T1000 (cell line): ENCODE results near the gene ISL1.

Experiments used
- DNase-seq: peaks from one replicate; lab custom pipeline; 2025; ENCODE audit warnings: mixed read lengths; lab: John Stamatoyannopoulos, UW

Gene ISL1

DNA sequence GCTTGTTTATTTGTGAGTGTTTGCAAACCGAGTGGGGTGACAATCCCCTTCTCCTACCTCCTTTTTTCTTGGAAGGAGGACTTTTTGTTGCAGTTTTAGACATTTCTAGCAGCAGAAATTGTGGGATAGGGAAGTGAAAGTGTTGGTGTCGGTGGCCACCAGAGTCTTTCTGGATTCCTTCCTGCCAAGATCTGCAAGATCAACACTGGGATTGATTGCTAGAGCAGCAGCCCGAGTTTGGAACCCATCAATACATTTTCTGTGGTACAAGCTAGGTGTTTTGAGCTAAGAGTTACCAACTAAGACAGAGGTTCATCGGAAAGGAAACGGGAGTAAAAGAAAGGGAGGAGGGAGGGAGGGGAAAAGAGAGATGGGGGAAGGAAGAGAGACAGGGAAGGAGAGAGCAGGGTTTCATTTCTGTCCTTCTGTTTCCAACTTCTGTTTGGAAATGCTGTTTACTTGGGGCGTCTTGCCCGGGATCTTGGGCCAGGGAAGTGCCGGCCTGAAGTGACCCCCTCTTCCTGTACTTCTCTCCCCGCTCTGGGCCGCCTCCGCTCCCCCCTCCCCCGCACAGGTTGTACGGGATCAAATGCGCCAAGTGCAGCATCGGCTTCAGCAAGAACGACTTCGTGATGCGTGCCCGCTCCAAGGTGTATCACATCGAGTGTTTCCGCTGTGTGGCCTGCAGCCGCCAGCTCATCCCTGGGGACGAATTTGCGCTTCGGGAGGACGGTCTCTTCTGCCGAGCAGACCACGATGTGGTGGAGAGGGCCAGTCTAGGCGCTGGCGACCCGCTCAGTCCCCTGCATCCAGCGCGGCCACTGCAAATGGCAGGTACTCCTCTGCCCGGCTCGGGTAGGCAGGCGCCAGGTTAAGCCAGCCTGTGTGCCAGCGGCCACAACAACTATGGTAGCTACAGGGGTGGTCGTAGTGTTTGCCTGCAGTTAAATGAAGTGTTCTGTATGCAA, 4.0 kb downstream of the ISL1 start:
- no peak for DNase-seq

DNA sequence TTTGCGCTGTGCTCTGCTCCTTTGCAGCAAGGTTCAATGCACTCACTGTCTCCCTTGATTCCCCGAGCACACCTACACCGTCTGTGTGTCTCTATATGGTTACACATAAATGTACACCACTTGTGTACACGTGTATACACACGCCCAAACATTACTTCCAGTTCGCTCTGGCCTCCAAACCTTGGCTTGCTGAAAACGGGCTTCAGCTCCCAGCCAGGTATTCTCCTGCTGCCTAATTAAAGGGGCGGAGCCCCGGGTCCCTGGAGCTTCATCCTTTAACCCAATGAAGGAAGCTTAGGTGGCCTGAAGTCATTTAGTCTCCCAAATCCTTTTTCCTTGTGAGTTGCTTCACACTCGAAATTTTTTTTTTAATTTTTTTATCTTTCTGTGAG, 4.6 kb downstream of the ISL1 start:
- DNase-seq, result no peak

DNA sequence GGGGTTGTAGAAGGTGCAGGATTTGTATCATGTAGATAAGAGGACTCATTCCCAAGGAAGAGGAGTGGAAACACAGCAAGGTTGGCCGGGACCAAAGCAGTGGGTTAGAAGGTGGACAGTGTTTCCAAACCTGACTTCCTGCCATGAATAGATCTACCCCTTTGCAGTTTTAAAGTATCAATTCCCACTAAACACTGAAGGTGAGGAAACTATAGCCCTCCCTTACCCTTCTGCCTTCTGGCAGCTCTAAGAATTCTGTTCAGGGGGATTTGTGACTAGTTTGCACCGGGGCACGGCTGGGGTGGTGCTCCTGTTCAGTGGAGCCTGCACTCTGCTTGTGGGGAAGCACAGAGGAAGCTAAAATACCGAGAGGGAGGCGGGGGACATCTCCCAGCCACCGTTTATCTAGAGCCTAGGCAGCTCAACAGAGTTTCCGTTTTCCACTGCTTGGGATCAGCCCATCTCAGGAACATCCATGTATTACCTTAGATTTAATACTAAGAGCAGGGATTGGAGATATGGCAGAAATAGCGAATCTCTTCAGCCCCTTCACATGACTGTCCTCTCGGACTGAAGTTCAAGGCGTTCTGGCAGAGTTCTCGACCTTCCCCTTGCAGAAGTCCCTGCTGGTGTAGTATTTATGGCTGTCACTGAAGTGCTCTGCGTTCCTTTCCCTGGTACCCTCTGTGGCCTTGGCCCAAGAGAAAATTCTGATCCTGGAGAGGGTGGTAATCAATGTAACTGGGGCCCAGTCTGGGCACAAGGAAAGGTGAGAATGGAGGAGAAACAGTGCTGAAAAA, 5.4 kb downstream of the ISL1 start:
- no peak for DNase-seq

DNA sequence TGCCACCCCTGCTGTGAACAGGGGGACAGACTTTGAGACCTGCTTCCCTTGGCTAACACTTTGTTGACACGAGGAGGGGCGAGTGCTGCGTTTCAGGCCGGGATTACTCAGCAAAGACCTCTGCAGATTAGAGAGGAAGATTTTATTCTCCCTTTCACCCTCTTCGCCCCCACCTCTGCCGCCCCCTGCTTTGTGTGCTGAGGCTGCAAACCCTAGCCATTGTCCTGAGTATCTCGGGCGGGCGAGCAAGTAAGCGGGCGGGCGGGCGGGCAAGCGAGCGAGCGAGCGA, 6.0 kb downstream of the ISL1 start:
- no peak for DNase-seq

DNA sequence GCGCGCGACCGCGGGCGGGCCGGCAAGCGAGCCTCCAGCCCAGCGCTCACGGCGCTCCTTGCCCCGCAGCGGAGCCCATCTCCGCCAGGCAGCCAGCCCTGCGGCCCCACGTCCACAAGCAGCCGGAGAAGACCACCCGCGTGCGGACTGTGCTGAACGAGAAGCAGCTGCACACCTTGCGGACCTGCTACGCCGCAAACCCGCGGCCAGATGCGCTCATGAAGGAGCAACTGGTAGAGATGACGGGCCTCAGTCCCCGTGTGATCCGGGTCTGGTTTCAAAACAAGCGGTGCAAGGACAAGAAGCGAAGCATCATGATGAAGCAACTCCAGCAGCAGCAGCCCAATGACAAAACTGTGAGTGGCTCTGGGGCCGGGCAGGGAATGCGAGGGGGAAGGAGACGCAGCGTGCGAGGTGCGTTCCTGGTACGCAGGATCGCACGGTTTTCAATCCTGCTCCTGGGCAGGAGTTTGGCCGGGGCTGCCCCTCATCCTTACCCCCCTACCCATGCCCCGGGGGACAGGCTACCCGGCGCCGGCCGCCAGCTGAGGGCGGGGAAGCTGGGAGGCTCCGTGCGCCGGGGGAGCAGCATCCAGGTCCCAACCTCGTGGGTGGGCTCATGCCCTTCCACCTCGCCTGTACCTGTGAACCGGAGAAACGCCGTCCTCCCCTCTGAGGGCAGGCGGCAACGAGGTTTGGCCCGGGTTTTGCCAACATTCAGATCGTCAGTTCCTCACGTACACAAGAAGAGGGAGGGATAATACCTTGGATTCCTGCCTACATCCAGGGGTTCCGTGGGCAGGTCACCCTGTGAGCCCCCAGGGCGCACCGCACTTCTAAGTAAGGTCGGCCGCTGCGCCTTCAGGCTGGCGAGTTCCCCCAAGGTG, 6.6 kb downstream of the ISL1 start:
- no peak for DNase-seq

DNA sequence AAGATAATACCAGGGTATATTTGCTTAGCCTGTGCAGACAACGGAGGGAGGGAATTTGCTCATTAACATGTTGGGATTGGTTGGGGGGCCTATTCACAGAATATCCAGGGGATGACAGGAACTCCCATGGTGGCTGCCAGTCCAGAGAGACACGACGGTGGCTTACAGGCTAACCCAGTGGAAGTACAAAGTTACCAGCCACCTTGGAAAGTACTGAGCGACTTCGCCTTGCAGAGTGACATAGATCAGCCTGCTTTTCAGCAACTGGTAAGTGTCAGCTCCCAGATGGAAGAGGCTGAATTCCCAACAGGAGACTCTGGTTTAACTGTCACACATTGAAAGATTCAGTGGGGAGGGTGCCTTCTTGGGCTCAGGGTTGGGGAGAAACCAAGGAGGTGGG, 7.9 kb downstream of the ISL1 start:
- DNase-seq, result no peak

DNA sequence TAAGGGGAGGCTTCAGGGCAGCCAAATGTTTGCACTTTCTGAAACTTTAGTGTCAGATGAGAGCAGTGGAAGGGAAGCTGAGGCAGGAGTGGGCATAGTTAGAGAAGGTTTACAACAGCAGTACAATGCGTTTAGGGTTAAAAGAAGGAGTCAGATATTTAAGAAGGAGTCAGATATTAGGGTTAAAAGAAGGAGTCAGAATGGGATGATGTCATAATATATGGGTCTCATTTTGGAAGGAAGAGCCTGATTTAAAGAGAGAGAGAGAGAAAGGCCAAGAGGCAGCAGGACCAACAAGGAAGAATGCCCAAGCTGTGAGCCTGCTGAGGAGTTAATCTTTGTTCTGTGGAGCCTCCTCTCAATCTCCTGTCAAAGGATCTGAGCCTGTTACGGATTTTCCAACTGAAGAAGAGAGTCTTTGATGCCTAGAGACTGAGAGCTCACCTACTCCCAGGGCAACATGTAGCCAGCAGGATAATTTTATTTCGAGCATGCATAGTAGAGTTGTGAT, 9.5 kb downstream of the ISL1 start:
- no peak for DNase-seq

DNA sequence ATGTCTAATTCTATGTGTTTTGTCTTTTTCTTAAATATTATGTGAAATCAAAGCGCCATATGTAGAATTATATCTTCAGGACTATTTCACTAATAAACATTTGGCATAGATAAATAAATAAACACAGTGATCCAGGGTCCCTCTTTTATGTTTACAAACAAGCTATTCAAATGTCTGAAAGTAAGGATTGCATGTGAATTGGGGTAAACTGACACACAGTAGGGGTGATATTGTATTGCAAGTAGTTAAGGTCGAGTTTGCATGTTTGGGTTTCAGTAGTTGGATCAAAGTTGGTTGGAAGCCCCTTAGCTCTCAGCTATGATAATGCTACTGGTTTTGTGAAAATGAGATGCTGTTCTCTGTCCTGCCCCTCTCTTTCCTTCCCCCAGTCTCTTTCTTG, 11.4 kb downstream of the ISL1 start:
- DNase-seq, result no peak

DNA sequence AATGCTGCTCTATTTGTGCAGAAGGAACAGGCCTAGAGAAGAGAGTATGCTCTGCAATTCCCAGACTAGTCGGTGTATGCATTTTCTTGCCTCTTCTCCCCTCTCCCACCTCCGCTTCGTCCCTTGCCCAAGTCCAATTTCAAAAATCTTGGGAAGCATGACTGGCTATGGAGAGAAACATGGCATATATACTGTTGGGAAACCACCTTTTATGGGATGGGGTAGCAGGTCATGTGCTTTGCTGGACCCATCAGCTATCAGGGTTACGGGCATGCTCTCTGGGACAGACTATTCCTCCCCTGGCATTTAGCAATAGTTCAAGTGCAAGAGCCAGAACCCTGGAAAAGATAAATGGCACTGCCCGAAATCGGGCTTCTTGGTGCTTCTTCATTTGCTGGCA, 12.0 kb downstream of the ISL1 start:
- DNase-seq, result no peak

DNA sequence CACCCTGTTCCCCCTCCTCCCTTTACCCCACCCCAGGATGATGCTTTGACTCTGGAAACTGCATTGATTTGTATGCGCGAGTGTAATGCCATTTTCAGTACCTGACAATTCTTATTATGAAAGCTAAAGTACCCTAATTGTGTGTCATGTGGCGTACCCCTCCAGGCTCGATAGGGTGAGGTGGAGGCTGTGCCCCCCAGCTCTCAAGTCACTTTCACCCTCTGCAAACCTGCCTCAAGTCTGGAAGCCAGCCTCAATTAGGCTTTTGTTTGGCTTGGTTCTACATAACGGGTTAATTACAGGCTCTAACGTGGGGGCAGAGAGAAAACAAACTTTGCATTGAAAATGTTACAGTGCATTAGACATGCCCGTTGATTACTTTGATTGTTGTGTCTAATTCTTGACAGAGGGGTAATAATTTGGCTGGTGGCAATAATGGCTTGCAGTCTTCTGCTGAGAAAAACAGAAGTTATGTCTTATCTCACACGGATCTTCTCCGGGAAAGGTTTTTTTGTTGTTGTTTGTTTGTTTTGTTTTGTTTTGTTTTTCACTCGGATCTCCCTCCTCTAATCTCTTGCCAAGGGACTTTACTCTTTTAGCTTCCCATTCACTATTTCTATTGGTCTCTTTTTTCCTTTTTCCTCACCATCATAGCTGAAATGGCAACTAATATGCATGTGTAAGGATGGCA, 12.6 kb downstream of the ISL1 start:
- DNase-seq, result no peak

DNA sequence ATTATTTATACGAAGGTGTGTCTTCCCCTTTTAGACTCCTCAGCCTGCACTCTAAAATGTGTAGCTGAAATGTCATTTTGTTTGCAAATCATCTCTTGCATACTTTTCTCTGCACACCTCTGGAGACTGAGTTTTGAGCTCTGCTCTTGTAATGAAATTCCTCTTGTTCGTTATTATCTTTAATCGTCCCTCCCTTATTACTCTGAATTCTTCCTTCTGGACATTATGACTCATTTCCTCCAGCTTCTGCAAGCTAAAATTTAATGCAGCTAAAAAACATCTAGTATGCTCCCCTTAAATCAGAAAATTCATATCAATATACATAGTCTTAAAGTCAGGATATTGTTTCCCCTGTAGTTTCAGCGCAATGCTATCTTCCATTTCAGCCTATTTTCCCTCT, 13.5 kb downstream of the ISL1 start:
- no peak for DNase-seq

DNA sequence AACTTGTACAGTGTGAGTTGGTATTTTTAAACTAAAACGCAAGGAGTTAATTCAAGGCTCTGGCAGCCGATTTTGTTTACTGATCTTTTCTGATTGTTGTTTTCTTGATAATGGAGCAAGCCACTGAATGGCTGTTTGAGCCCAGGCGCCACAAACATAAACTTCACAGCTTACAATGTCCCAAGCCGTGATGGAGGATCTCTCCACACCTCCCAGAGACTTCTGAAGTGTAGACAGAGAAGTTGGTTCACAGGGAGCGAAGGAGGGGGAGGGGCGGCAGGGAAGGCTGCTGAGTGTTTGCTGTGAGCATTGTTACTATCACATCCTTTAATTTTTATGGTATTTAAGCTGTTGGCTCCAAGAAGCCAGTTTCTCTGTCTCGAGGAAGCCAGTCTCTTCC, 14.7 kb downstream of the ISL1 start:
- DNase-seq, result no peak

DNA sequence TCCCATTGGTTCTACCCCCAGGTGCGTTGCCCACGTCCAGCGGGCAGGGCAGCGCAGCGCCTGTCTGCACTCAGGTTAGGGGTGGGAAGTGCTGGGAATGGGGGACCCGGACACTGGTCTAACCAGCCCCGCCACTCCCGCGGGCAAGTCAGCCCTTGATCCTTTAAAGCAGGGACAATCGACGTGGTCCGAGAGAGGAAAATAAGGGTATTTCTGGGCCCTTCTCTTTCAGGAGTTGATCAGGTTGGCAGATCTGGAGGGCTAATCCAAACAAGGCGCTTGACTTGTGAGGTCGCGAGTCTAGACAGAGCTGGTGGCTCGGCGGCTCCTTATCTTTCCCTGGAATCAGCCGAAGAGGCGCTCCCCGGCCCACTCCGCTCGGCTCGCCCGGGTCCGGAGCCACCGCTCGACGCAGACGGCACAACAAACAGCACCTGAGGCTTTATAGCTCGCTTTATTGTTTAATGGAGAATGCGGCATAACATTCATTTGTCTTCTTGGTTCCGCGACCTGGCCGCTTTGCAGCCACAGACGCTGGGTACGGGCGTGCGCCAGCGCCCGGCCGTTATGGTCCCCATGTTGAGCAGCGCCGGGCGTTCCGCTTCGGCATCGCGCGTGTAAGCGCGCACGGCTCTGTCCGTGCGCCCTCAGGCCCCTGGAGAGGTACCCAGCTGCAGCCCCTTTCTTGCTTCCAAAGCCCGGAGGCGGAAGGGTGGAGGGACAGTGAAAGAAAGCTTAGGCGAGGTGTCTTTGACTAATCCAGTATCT, 15.8 kb downstream of the ISL1 start:
- DNase-seq, result no peak

DNA sequence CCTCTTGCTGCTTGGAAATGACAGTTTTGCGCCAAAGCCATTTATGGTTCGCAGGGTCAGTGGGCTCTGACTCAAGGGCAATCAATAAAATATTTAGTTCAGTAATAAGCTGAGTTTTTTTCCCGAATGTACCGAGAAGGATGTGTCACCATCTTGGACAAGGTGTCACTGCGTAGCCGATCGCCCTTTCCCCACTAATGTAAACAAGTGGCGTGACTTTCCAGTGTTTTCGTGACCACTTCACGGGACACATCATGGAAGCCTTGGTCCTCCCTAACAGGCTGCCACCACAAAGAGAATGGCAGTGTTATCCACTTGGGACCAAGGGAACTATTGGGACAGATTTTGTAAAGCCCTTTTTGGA, 16.4 kb downstream of the ISL1 start:
- no peak for DNase-seq

DNA sequence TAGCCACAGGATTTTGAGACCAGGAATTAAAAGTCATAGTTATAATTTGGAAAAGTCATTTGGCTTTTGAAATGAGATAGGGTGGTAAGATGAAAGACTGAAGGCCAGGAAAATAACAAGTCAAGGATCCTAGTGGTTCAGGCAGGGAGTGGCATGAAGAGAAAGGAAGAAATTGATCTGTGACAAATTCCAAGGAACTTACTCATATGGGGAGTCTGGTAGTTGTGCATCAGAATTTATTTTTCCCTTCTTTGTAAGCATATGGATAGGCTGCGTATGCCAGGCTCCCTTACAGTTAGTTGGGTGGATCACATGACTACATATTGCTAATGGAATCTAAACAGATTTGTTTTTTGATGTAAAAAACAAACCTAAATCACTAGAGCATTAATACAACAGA, 21.0 kb downstream of the ISL1 start:
- DNase-seq, result no peak

DNA sequence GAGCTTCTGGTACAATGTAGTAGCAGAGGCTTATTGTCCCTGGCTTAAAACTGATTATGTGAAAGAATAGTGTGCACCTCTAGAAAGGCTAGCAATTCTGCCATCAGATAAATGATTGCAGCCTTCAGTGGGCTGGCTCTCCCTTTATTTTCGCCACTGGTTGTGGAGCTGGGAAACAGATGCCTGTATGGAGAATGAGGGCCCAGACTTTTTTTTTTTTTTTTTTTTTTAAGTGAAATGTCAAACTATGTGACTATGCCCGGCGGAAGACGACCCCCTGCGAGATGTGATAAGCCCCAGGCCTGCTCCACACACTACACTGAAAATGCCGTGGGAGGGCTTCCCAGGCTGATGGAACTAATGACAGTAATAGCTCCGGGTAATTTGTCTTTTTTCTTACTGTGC, 28.7 kb downstream of the ISL1 start:
- no peak for DNase-seq

DNA sequence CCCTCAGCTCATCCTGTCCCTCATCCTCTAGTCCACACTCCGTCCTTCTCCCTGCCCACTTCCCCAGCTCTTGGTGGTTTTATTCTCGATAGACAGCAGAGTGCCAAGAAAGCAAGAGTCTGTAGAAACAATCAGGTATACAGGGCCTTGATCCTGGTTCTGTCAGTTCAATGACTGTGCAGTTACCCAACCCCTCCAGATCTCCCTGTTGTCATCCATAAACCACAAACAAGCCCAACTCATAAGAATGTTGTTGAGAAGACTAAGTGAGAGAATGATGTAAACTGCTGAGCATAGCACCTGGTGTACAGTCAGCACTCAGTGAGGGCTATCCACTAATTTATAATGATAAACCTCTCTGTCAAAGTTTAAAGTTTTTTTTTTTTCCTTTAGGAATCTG, 31.3 kb downstream of the ISL1 start:
- no peak for DNase-seq

DNA sequence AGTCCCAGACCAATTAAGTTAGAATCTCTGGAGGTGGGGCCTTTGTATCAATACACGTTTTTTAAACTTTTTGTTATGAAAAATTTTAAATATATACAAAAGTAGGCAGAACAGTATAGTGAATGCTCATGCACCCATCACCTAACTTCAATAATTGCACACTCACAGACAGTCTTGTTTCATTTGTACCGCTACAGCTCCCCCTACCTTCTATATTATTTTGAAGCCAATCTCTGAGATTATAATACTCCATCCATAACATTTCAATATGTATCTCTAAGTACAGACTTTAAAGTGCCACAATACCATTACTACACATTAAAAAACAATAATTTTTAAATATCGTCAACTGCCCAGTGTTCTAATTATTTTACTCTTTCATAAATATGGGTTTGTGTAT, 32.9 kb downstream of the ISL1 start:
- no peak for DNase-seq

DNA sequence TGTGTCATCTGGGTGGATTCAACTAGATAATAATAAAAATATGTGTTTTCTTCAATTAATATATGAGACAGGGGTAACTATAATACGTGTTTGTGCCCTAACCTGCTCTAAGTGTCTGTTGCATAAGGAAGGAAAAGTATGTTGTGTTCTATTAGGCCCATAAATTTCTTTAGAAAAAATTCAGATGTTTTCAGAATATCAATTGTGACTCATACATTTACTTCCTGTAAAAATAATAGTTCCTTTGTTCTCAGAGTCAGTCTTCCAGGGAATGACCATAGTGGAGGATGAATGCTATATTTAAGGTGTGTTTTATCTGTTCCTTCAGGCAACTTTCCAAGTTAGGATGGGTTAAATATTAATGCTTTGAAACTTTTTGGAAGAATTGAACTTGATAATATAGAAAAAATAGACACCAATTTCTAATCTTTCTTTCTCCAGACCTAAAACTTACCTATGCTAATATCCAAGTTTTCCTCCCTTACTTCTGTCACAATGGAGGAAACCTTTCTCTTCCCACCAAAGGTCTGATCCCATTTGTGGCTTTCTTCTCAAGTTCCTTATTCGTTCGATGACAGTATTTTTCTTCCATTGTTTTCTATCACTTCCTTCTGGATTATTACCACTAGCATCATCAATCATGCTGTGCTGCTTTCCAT, 49.9 kb downstream of the ISL1 start:
- DNase-seq, result no peak

DNA sequence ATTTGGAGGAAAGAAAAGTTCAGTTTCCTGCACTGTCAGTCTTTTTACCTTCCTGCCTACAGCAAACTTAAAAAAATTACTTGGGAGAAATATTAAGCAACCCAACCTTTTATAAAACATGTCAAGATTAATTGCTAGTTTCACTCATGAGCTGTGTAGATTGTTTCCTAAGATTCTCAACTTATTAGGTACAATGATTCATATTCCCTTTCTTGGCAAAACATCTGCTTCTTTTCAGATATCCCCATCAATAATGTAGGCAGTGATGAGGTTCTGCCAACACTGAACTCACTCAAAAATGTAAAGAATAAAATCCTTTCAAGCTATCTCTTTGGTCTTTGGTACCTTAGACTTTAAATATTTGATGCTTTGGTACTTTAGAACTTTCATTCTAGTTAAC, 56.0 kb downstream of the ISL1 start:
- no peak for DNase-seq
